Measurements from ENCODE around the gene STARD3.

The STARD3 gene

GRCh38 chr17:39603304-39604016 lies 33.5 kb upstream of the STARD3 start:
- peak; percentile 23 for FAIRE-seq
- DNase-seq (ENCODE audit: insufficient read length, low spot score): no peak
- TF ChIP-seq POLR2AphosphoS5 (IDR thresholded peaks at IDR 0.05; ENCODE audit: low read depth, low read length): no peak
- TF ChIP-seq POLR2A (IDR thresholded peaks at IDR 0.05; ENCODE audit: low read depth, low read length): no peak
- TF ChIP-seq POU2F2 (IDR thresholded peaks at IDR 0.05; ENCODE audit: low read depth, low read length): peak; percentile 82; the same call in 1 of the 2 replicates
- no peak for TF ChIP-seq SPI1 (IDR thresholded peaks at IDR 0.05; ENCODE audit: low read depth, low read length)

GRCh38 chr17:39604911-39605491 lies 31.9 kb upstream of the STARD3 start:
- FAIRE-seq: no peak
- no peak for TF ChIP-seq TAF1 (IDR thresholded peaks at IDR 0.05; ENCODE audit: low read depth, low read length)
- TF ChIP-seq POLR2A (IDR thresholded peaks at IDR 0.05; ENCODE audit: low read depth, low read length): no peak
- no peak for TF ChIP-seq SPI1 (IDR thresholded peaks at IDR 0.05; ENCODE audit: low read depth, low read length)
- no peak for TF ChIP-seq PAX5 (IDR thresholded peaks at IDR 0.05; ENCODE audit: insufficient read depth, low read length, severe bottlenecking)
- TF ChIP-seq POLR2AphosphoS5 (IDR thresholded peaks at IDR 0.05; ENCODE audit: low read depth, low read length): no peak
- no peak for TF ChIP-seq POU2F2 (IDR thresholded peaks at IDR 0.05; ENCODE audit: low read depth, low read length)

GRCh38 chr17:39605492-39606433 lies 31.2 kb upstream of the STARD3 start:
- no peak for TF ChIP-seq SPI1 (IDR thresholded peaks at IDR 0.05; ENCODE audit: low read depth, low read length)
- TF ChIP-seq PAX5 (IDR thresholded peaks at IDR 0.05; ENCODE audit: insufficient read depth, low read length, severe bottlenecking): no peak
- TF ChIP-seq POLR2AphosphoS5 (IDR thresholded peaks at IDR 0.05; ENCODE audit: low read depth, low read length): no peak
- TF ChIP-seq POU2F2 (IDR thresholded peaks at IDR 0.05; ENCODE audit: low read depth, low read length): no peak
- no peak for TF ChIP-seq POLR2A (IDR thresholded peaks at IDR 0.05; ENCODE audit: low read depth, low read length)
- no peak for TF ChIP-seq TAF1 (IDR thresholded peaks at IDR 0.05; ENCODE audit: low read depth, low read length)
- FAIRE-seq (no peak), DNase-seq (ENCODE audit: insufficient read length, low spot score) (no peak)

More at GRCh38 chr17:39604911-39605491, 31.9 kb upstream of the STARD3 start:
- DNase-seq (ENCODE audit: insufficient read length, low spot score): no peak

- DNase-seq (ENCODE audit: insufficient read length, low spot score) (no peak), FAIRE-seq (no peak)
- TF ChIP-seq SPI1 (IDR thresholded peaks at IDR 0.05; ENCODE audit: low read depth, low read length) (no peak), TAF1 (IDR thresholded peaks at IDR 0.05; ENCODE audit: low read depth, low read length) (no peak), POU2F2 (IDR thresholded peaks at IDR 0.05; ENCODE audit: low read depth, low read length) (no peak), POLR2A (IDR thresholded peaks at IDR 0.05; ENCODE audit: low read depth, low read length) (no peak), PAX5 (IDR thresholded peaks at IDR 0.05; ENCODE audit: insufficient read depth, low read length, severe bottlenecking) (no peak), POLR2AphosphoS5 (IDR thresholded peaks at IDR 0.05; ENCODE audit: low read depth, low read length) (no peak)
Observed at GRCh38 chr17:39606434-39607056, 30.4 kb upstream of the STARD3 start.

- no peak for TF ChIP-seq SPI1 (IDR thresholded peaks at IDR 0.05; ENCODE audit: low read depth, low read length)
- no peak for TF ChIP-seq POLR2A (IDR thresholded peaks at IDR 0.05; ENCODE audit: low read depth, low read length)
- no peak for TF ChIP-seq TAF1 (IDR thresholded peaks at IDR 0.05; ENCODE audit: low read depth, low read length)
- TF ChIP-seq POLR2AphosphoS5 (IDR thresholded peaks at IDR 0.05; ENCODE audit: low read depth, low read length): no peak
- TF ChIP-seq POU2F2 (IDR thresholded peaks at IDR 0.05; ENCODE audit: low read depth, low read length): no peak
- no peak for TF ChIP-seq PAX5 (IDR thresholded peaks at IDR 0.05; ENCODE audit: insufficient read depth, low read length, severe bottlenecking)
- DNase-seq (ENCODE audit: insufficient read length, low spot score) (no peak), FAIRE-seq (no peak)
Observed at GRCh38 chr17:39607057-39607850, 29.7 kb upstream of the STARD3 start.

GRCh38 chr17:39607851-39608130 lies 29.2 kb upstream of the STARD3 start, which contains the start of gene NEUROD2:
Gene NEUROD2 (minus strand): TSS chr17:39607920. CDS start chr17:39606599, 1,321 bp downstream.
- TF ChIP-seq PAX5 (IDR thresholded peaks at IDR 0.05; ENCODE audit: insufficient read depth, low read length, severe bottlenecking): no peak
- TF ChIP-seq POU2F2 (IDR thresholded peaks at IDR 0.05; ENCODE audit: low read depth, low read length): no peak
- TF ChIP-seq POLR2A (IDR thresholded peaks at IDR 0.05; ENCODE audit: low read depth, low read length): no peak
- FAIRE-seq: no peak
- DNase-seq (ENCODE audit: insufficient read length, low spot score): no peak

- FAIRE-seq (no peak), DNase-seq (ENCODE audit: insufficient read length, low spot score) (no peak)
- no peak for TF ChIP-seq TAF1 (IDR thresholded peaks at IDR 0.05; ENCODE audit: low read depth, low read length)
- no peak for TF ChIP-seq POU2F2 (IDR thresholded peaks at IDR 0.05; ENCODE audit: low read depth, low read length)
- TF ChIP-seq PAX5 (IDR thresholded peaks at IDR 0.05; ENCODE audit: insufficient read depth, low read length, severe bottlenecking): no peak
- no peak for TF ChIP-seq POLR2A (IDR thresholded peaks at IDR 0.05; ENCODE audit: low read depth, low read length)
- no peak for TF ChIP-seq POLR2AphosphoS5 (IDR thresholded peaks at IDR 0.05; ENCODE audit: low read depth, low read length)
- TF ChIP-seq SPI1 (IDR thresholded peaks at IDR 0.05; ENCODE audit: low read depth, low read length): no peak
Observed at GRCh38 chr17:39608142-39608981, 28.6 kb upstream of the STARD3 start.
